Activated CD4-positive, CD25-positive, alpha-beta regulatory T cell (primary cell): ENCODE measurements around the gene DNAJC5.

Experiments used
- DNase-seq, 4 experiments: peaks; one replicate each; lab custom pipeline; 2025; lab: John Stamatoyannopoulos, UW

The DNAJC5 gene

GRCh38 chr20:63884506-63885263 is 10.2 kb upstream of the DNAJC5 start:
- no peak for DNase-seq

GRCh38 chr20:63885264-63886053 is 9.5 kb upstream of the DNAJC5 start:
- DNase-seq: no peak

- DNase-seq: no peak
These were observed 8.9 kb upstream of the DNAJC5 start for GRCh38 chr20:63886054-63886419.

GRCh38 chr20:63886921-63887320 is 8.0 kb upstream of the DNAJC5 start:
- no peak for DNase-seq

GRCh38 chr20:63889241-63890200 is 5.4 kb upstream of the DNAJC5 start:
- DNase-seq: no peak

- DNase-seq: no peak
These were observed 4.7 kb upstream of the DNAJC5 start for GRCh38 chr20:63890201-63890576.

- no peak for DNase-seq
These were observed 4.3 kb upstream of the DNAJC5 start for GRCh38 chr20:63890616-63891015.

GRCh38 chr20:63891061-63892002 is 3.6 kb upstream of the DNAJC5 start:
- no peak for DNase-seq

GRCh38 chr20:63892402-63892801 is 2.5 kb upstream of the DNAJC5 start:
- DNase-seq: no peak

GRCh38 chr20:63893999-63894357 is 948 bp upstream of the DNAJC5 start:
- no peak for DNase-seq

GRCh38 chr20:63895202-63895951 is 451 bp downstream of the DNAJC5 start:
- no peak for DNase-seq

- DNase-seq: no peak
These were observed 982 bp downstream of the DNAJC5 start for GRCh38 chr20:63895952-63896263.

- DNase-seq: no peak
These were observed 1.6 kb downstream of the DNAJC5 start for GRCh38 chr20:63896264-63897105.

GRCh38 chr20:63897978-63898561 is 3.1 kb downstream of the DNAJC5 start:
- no peak for DNase-seq

GRCh38 chr20:63898882-63899558 is 4.1 kb downstream of the DNAJC5 start:
- DNase-seq: no peak

- DNase-seq: no peak
These were observed 5.5 kb downstream of the DNAJC5 start for GRCh38 chr20:63900413-63900812.

GRCh38 chr20:63903796-63904561 is 9.1 kb downstream of the DNAJC5 start:
- no peak for DNase-seq
